Measurements from ENCODE around the gene TRMT6.
A peak's percentile ranks its signal among the peaks of the same experiment; 100 is the strongest.

The TRMT6 gene

GRCh38 chr20:5975778-5976177, 25.4 kb upstream of the TRMT6 start:
- in situ Hi-C loops (cut with HindIII; ENCODE audit: low pct_ligation_motif_present, low sequenced_read_pairs), result no loop called here
- Histone ChIP-seq H3K27me3 (replicated peaks) (no peaks in the 10 kb centered on the region), H3K4me3 (ENCODE audit: low read depth, low read length) (no peak overlapping the region), H3K36me3 (replicated peaks) (no peaks in the 10 kb centered on the region), H3K27ac (no peak overlapping the region)
- TF ChIP-seq, protein P1, sequence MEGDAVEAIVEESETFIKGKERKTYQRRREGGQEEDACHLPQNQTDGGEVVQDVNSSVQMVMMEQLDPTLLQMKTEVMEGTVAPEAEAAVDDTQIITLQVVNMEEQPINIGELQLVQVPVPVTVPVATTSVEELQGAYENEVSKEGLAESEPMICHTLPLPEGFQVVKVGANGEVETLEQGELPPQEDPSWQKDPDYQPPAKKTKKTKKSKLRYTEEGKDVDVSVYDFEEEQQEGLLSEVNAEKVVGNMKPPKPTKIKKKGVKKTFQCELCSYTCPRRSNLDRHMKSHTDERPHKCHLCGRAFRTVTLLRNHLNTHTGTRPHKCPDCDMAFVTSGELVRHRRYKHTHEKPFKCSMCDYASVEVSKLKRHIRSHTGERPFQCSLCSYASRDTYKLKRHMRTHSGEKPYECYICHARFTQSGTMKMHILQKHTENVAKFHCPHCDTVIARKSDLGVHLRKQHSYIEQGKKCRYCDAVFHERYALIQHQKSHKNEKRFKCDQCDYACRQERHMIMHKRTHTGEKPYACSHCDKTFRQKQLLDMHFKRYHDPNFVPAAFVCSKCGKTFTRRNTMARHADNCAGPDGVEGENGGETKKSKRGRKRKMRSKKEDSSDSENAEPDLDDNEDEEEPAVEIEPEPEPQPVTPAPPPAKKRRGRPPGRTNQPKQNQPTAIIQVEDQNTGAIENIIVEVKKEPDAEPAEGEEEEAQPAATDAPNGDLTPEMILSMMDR (IDR thresholded peaks at IDR 0.05; ENCODE audit: low read depth, low read length, missing control alignments), result no peak
- no peak for DNase-seq

DNA sequence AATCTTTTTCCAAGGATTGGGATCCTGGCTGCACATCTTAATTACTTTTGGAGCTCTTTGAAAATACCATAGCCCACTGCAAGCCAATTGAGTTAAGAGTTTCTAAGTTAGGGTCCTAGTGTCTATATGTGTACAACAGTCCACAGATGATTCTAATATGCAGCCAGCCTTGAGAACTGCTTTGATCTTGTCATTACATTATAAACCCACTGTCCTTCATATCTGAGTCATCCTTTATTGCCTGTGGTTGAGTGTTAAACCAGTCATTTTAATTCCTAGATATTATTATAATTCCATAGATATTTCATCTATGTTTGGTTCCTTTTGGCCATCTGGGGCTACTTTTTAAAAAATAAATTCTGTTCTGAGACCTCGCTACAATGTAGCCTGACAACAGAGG, 24.2 kb upstream of the TRMT6 start:
- TF ChIP-seq, protein P1 (IDR thresholded peaks at IDR 0.05; ENCODE audit: low read depth, low read length, missing control alignments), result no peak
- Histone ChIP-seq H3K27me3 (replicated peaks) (no peaks in the 10 kb centered on the region), H3K36me3 (replicated peaks) (no peaks in the 10 kb centered on the region), H3K4me3 (ENCODE audit: low read depth, low read length) (no peak overlapping the region), H3K27ac (no peak overlapping the region)
- in situ Hi-C loops (cut with HindIII; ENCODE audit: low pct_ligation_motif_present, low sequenced_read_pairs), result no loop called here
- DNase-seq, result no peak

DNA sequence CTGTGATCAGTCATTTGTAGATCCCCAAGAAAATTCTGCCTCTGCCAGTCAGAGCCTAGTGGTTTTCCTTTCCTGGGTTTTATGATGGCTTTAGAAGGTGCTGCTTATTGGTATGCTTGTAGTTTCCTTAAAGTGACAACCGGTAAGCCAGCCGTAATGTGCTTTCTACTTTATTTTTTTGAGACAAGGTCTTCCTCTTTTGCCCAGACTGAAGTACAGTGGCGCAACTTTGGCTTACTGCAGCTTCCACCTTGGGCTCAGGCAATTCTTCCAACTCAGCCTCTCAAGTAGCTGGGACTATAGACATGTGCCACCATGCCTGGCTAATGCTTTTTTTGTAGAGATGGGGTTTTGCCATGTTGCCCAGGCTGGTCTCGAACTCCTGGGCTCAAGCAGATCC, 23.6 kb upstream of the TRMT6 start:
- in situ Hi-C loops (cut with HindIII; ENCODE audit: low pct_ligation_motif_present, low sequenced_read_pairs), result no loop called here

GRCh38 chr20:5973172-5973571, 22.8 kb upstream of the TRMT6 start:
- no peaks in the 10 kb centered on the region for H3K36me3 ChIP-seq (replicated peaks)
- H3K4me3 ChIP-seq (ENCODE audit: low read depth, low read length), result no peak overlapping the region
- TF ChIP-seq, protein P1 (IDR thresholded peaks at IDR 0.05; ENCODE audit: low read depth, low read length, missing control alignments), result no peak
- in situ Hi-C loops (cut with HindIII; ENCODE audit: low pct_ligation_motif_present, low sequenced_read_pairs), result no loop called here
- no peaks in the 10 kb centered on the region for H3K27me3 ChIP-seq (replicated peaks)
- H3K27ac ChIP-seq, result peak overlapping the region; percentile 89
- DNase-seq, result peak; percentile 27

More for the DNA sequence above, 23.6 kb upstream of the TRMT6 start:
- no peak for DNase-seq
- TF ChIP-seq, protein P1 (IDR thresholded peaks at IDR 0.05; ENCODE audit: low read depth, low read length, missing control alignments), result no peak
- no peaks in the 10 kb centered on the region for H3K36me3 ChIP-seq (replicated peaks)
- peak overlapping the region; percentile 89 for H3K27ac ChIP-seq
- H3K4me3 ChIP-seq (ENCODE audit: low read depth, low read length), result no peak overlapping the region
- H3K27me3 ChIP-seq (replicated peaks), result no peaks in the 10 kb centered on the region

DNA sequence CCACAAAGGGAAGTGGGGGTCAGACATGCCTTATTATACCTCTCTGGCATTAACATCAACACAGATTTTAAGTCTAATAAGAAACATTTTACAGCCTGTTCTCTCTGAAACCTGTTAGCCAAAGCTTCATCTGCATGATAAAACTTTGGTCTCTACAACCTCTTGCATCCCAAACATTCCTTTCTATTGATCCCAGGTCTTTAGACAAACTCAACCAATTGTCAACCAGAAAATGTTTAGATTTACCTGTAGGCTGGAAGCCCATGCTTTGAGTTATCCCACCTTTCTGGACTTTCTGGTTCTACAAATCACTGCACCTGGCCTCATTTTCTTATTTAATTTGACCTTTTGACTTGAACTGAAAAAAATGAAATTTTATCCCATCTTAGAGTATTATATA, 20.9 kb upstream of the TRMT6 start:
- Histone ChIP-seq H3K27me3 (replicated peaks) (no peaks in the 10 kb centered on the region), H3K4me3 (ENCODE audit: low read depth, low read length) (no peak overlapping the region), H3K27ac (no peak overlapping the region), H3K36me3 (replicated peaks) (no peaks in the 10 kb centered on the region)
- in situ Hi-C loops (cut with HindIII; ENCODE audit: low pct_ligation_motif_present, low sequenced_read_pairs), result no loop called here
- TF ChIP-seq, protein P1 (IDR thresholded peaks at IDR 0.05; ENCODE audit: low read depth, low read length, missing control alignments), result no peak
- DNase-seq, result no peak

- Histone ChIP-seq H3K4me3 (ENCODE audit: low read depth, low read length) (no peak overlapping the region), H3K36me3 (replicated peaks) (no peaks in the 10 kb centered on the region), H3K27ac (no peak overlapping the region), H3K27me3 (replicated peaks) (no peaks in the 10 kb centered on the region)
- in situ Hi-C loops (cut with HindIII; ENCODE audit: low pct_ligation_motif_present, low sequenced_read_pairs), result no loop called here
- TF ChIP-seq, protein P1 (IDR thresholded peaks at IDR 0.05; ENCODE audit: low read depth, low read length, missing control alignments), result no peak
- DNase-seq, result no peak
Measured at GRCh38 chr20:5970381-5970780, 20.0 kb upstream of the TRMT6 start.
